Keratinocyte (primary cell): ENCODE measurements around the gene ANXA4.

Source experiments
- CTCF ChIP-seq, 3 experiments: IDR thresholded peaks in 1 of 3; conservative IDR thresholded peaks in 1 of 3; optimal IDR thresholded peaks in 1 of 3; 2 replicates in 2 of 3; 3 replicates in 1 of 3; pipeline versions ENCODE3 to v1.5.1; 2011; ENCODE audit warnings: low read length in 3 of 3, mild to moderate bottlenecking in 3 of 3, moderate library complexity in 2 of 3, control low read depth in 1 of 3, inconsistent platforms in 1 of 3; ENCODE audit not compliant: insufficient read depth in 2 of 3; ENCODE audit errors: extremely low read depth in 1 of 3
- EZH2 ChIP-seq: IDR thresholded peaks from one replicate; pipeline ENCODE4 v1.6.1; 2012; ENCODE audit warnings: inconsistent platforms, mild to moderate bottlenecking, low read length, moderate library complexity

- TF ChIP-seq CTCF (optimal IDR thresholded peaks at IDR 0.05 in 1 of 3, IDR thresholded peaks at IDR 0.05 in 1 of 3, conservative IDR thresholded peaks at IDR 0.05 in 1 of 3; ENCODE audit: extremely low read depth in 1 of 3, insufficient read depth in 2 of 3, low read length in 3 of 3) (no peak), EZH2 (no peak)
These were observed 2.5 kb downstream of the ANXA4 start for GRCh38 chr2:69744456-69744855.
